Skeletal muscle satellite cell (primary cell): ENCODE measurements around the gene NIPAL1.
"Not testable (repeated sequence)": the region's sequence is repeated elsewhere in the genome, so short reads cannot be mapped to it uniquely, and the experiment has no call there.

Source experiments
- H3K27me3 ChIP-seq: 2 replicates; pipeline ENCODE4 v1.7.0; 2013; ENCODE audit warnings: low read length; ENCODE audit not compliant: control insufficient read depth, insufficient read depth
- H3K36me3 ChIP-seq: 2 replicates; pipeline ENCODE4 v1.7.0; 2013; ENCODE audit warnings: mild to moderate bottlenecking, control low read depth, low read length; ENCODE audit not compliant: insufficient read depth
- H3K4me1 ChIP-seq: 2 replicates; pipeline ENCODE4 v1.7.0; 2013; ENCODE audit warnings: low read length; ENCODE audit not compliant: control insufficient read depth, insufficient read depth
- H3K4me2 ChIP-seq: 2 replicates; pipeline ENCODE4 v1.7.0; 2013; ENCODE audit warnings: mild to moderate bottlenecking, low read length
- H3K4me3 ChIP-seq: 2 replicates; pipeline ENCODE4 v1.7.0; 2013; ENCODE audit warnings: low read length
- H3K9ac ChIP-seq: 2 replicates; pipeline ENCODE4 v1.7.0; 2013; ENCODE audit warnings: mild to moderate bottlenecking, low read depth, low read length, moderate library complexity
- H3K9me3 ChIP-seq: replicated peaks from 2 replicates; pipeline ENCODE4 v1.7.0; 2013; ENCODE audit warnings: mild to moderate bottlenecking, control low read depth, low read length

Gene NIPAL1

GRCh38 chr4:48008021-48008596 is 8.5 kb upstream of the NIPAL1 start:
- no peak overlapping the region for H3K4me3 ChIP-seq
- no peaks in the 10 kb centered on the region for H3K36me3 ChIP-seq
- H3K9ac ChIP-seq, result no peak overlapping the region
- H3K4me1 ChIP-seq, result no peaks in the 10 kb centered on the region
- peaks cover under 1% of the 10 kb centered on the region for H3K27me3 ChIP-seq
- no peaks in the 10 kb centered on the region for H3K9me3 ChIP-seq
- no peak overlapping the region for H3K4me2 ChIP-seq

- not testable (repeated sequence) for H3K4me3 ChIP-seq, H3K9ac ChIP-seq, H3K9me3 ChIP-seq, H3K4me1 ChIP-seq, H3K36me3 ChIP-seq, H3K4me2 ChIP-seq, H3K27me3 ChIP-seq
These were observed 5.7 kb upstream of the NIPAL1 start for GRCh38 chr4:48010906-48011305.

GRCh38 chr4:48011722-48012121 is 4.8 kb upstream of the NIPAL1 start:
- H3K4me1 ChIP-seq, result peaks cover 5% of the 10 kb centered on the region
- no peaks in the 10 kb centered on the region for H3K36me3 ChIP-seq
- H3K27me3 ChIP-seq, result peaks cover under 1% of the 10 kb centered on the region
- H3K9ac ChIP-seq, result no peak overlapping the region
- H3K9me3 ChIP-seq, result no peaks in the 10 kb centered on the region
- no peak overlapping the region for H3K4me3 ChIP-seq
- no peak overlapping the region for H3K4me2 ChIP-seq

GRCh38 chr4:48012824-48013223 is 3.7 kb upstream of the NIPAL1 start:
- H3K27me3 ChIP-seq, result peaks cover 3% of the 10 kb centered on the region
- no peaks in the 10 kb centered on the region for H3K36me3 ChIP-seq
- H3K9me3 ChIP-seq, result no peaks in the 10 kb centered on the region
- H3K4me3 ChIP-seq, result no peak overlapping the region
- H3K4me2 ChIP-seq, result no peak overlapping the region
- peaks cover 10% of the 10 kb centered on the region for H3K4me1 ChIP-seq
- H3K9ac ChIP-seq, result no peak overlapping the region

- Histone ChIP-seq H3K36me3 (no peaks in the 10 kb centered on the region), H3K9ac (no peak overlapping the region), H3K4me3 (no peak overlapping the region), H3K27me3 (peaks cover 23% of the 10 kb centered on the region), H3K4me2 (no peak overlapping the region), H3K4me1 (peaks cover 10% of the 10 kb centered on the region), H3K9me3 (no peaks in the 10 kb centered on the region)
These were observed 1.4 kb upstream of the NIPAL1 start for GRCh38 chr4:48015216-48015615.

GRCh38 chr4:48015678-48016077 is 894 bp upstream of the NIPAL1 start:
- H3K4me1 ChIP-seq, result peaks cover 10% of the 10 kb centered on the region
- H3K9me3 ChIP-seq, result no peaks in the 10 kb centered on the region
- no peaks in the 10 kb centered on the region for H3K36me3 ChIP-seq
- H3K9ac ChIP-seq, result no peak overlapping the region
- H3K4me3 ChIP-seq, result no peak overlapping the region
- H3K27me3 ChIP-seq, result peaks cover 27% of the 10 kb centered on the region
- H3K4me2 ChIP-seq, result peak overlapping the region; percentile 100

GRCh38 chr4:48017108-48017571 is 568 bp downstream of the NIPAL1 start:
- Histone ChIP-seq H3K36me3 (no peaks in the 10 kb centered on the region), H3K27me3 (peaks cover 27% of the 10 kb centered on the region), H3K4me1 (peaks cover 10% of the 10 kb centered on the region), H3K9me3 (no peaks in the 10 kb centered on the region), H3K4me2 (peak overlapping the region; percentile 100), H3K9ac (peak overlapping the region; percentile 70), H3K4me3 (peak overlapping the region; percentile 82)

- Histone ChIP-seq H3K27me3 (peaks cover 31% of the 10 kb centered on the region), H3K36me3 (no peaks in the 10 kb centered on the region), H3K4me2 (no peak overlapping the region), H3K4me3 (no peak overlapping the region), H3K9me3 (no peaks in the 10 kb centered on the region), H3K9ac (no peak overlapping the region), H3K4me1 (peaks cover 10% of the 10 kb centered on the region)
These were observed 1.5 kb downstream of the NIPAL1 start for GRCh38 chr4:48018112-48018511.

GRCh38 chr4:48021100-48021499 is 4.5 kb downstream of the NIPAL1 start:
- H3K9ac ChIP-seq, result no peak overlapping the region
- peaks cover 31% of the 10 kb centered on the region for H3K27me3 ChIP-seq
- no peak overlapping the region for H3K4me3 ChIP-seq
- no peaks in the 10 kb centered on the region for H3K9me3 ChIP-seq
- H3K36me3 ChIP-seq, result no peaks in the 10 kb centered on the region
- peaks cover 9% of the 10 kb centered on the region for H3K4me1 ChIP-seq
- no peak overlapping the region for H3K4me2 ChIP-seq

- Histone ChIP-seq H3K4me3 (no peak overlapping the region), H3K4me1 (no peaks in the 10 kb centered on the region), H3K36me3 (no peaks in the 10 kb centered on the region), H3K9ac (no peak overlapping the region), H3K9me3 (no peaks in the 10 kb centered on the region), H3K27me3 (peaks cover 28% of the 10 kb centered on the region), H3K4me2 (no peak overlapping the region)
These were observed 5.7 kb downstream of the NIPAL1 start for GRCh38 chr4:48022192-48022799.

GRCh38 chr4:48024522-48024921 is 8.0 kb downstream of the NIPAL1 start:
- H3K36me3 ChIP-seq, result no peaks in the 10 kb centered on the region
- no peaks in the 10 kb centered on the region for H3K4me1 ChIP-seq
- H3K27me3 ChIP-seq, result peaks cover 14% of the 10 kb centered on the region
- no peak overlapping the region for H3K4me3 ChIP-seq
- H3K9me3 ChIP-seq, result no peaks in the 10 kb centered on the region
- no peak overlapping the region for H3K9ac ChIP-seq
- no peak overlapping the region for H3K4me2 ChIP-seq

GRCh38 chr4:48025005-48025404 is 8.4 kb downstream of the NIPAL1 start:
- no peaks in the 10 kb centered on the region for H3K36me3 ChIP-seq
- no peaks in the 10 kb centered on the region for H3K9me3 ChIP-seq
- no peaks in the 10 kb centered on the region for H3K4me1 ChIP-seq
- H3K4me3 ChIP-seq, result no peak overlapping the region
- H3K4me2 ChIP-seq, result no peak overlapping the region
- H3K27me3 ChIP-seq, result peaks cover 10% of the 10 kb centered on the region
- H3K9ac ChIP-seq, result no peak overlapping the region
